ENCODE results near the gene PAQR9. TPM values are rescaled to one million over a fixed set of nuclear protein-coding genes. Genes with fewer than 3 reads are reported as not detected.

PAQR9 gene
- polyA plus RNA-seq, 1 donor (not counting 4 experiments of a cell fraction or from before 2014, with no cell fraction given): not detected

DNA sequence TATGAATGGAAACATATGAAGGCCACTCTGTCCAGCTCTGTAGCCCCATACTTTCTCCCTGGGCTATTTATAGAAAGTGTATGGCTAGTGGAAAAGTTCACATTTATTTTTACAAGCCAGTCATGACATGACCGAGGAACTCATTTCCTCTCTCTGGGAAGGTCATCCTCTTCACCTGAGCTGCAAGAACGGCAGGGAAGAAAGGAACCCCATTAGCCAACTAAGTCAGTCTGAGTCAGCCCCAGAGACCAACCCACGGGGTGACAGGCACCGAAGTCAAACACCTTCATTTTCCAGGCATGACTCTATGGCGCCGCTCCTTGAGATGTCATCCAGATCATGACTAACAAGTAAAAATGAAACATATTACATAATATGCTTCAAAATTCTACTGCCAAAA, 4.8 kb downstream of the PAQR9 start:
- peak; percentile 88 for DNase-seq (ENCODE audit: low read depth, low spot score)
- Histone ChIP-seq H3K4me1 (ENCODE audit: control insufficient read depth, extremely low read depth, insufficient read depth, low read length) (peaks cover 12% of the 10 kb centered on the region), H3K9ac (ENCODE audit: control insufficient read depth, extremely low read depth, insufficient read depth, low read length) (no peak overlapping the region), H3K9me1 (ENCODE audit: control insufficient read depth, extremely low read depth, insufficient read depth, low read length) (no peaks in the 10 kb centered on the region), H3K27ac (ENCODE audit: control insufficient read depth, insufficient read depth, low read length) (no peak overlapping the region), H3K79me2 (ENCODE audit: control insufficient read depth, insufficient read depth, low read length) (no peaks in the 10 kb centered on the region), H3K9me3 (ENCODE audit: control insufficient read depth, low read depth, low read length) (no peaks in the 10 kb centered on the region), H4K20me1 (ENCODE audit: control insufficient read depth, extremely low read depth, insufficient read depth, low read length) (no peaks in the 10 kb centered on the region), H3K4me3 (ENCODE audit: control insufficient read depth in 2 of 3, extremely low read depth in 1 of 3, insufficient read depth in 2 of 3, low read depth in 1 of 3, low read length in 3 of 3) (no peak overlapping the region), H3K36me3 (ENCODE audit: control insufficient read depth in 2 of 2, extremely low read depth in 1 of 2, insufficient read depth in 2 of 2, low read length in 2 of 2) (no peaks in the 10 kb centered on the region), H3K4me2 (ENCODE audit: control insufficient read depth, extremely low read depth, insufficient read depth, low read depth, low read length) (peak overlapping the region; percentile 53), H2AFZ (ENCODE audit: control insufficient read depth, low read length) (no peak overlapping the region), H3K27me3 (ENCODE audit: control insufficient read depth, extremely low read depth, insufficient read depth, low read length) (peaks cover 21% of the 10 kb centered on the region)
- dilution Hi-C loops (cut with MboI; ENCODE audit: extremely low pct_ligation_motif_present, low sequenced_read_pairs): no loop called here
- FAIRE-seq: peak; percentile 97
- TF ChIP-seq, protein P1, sequence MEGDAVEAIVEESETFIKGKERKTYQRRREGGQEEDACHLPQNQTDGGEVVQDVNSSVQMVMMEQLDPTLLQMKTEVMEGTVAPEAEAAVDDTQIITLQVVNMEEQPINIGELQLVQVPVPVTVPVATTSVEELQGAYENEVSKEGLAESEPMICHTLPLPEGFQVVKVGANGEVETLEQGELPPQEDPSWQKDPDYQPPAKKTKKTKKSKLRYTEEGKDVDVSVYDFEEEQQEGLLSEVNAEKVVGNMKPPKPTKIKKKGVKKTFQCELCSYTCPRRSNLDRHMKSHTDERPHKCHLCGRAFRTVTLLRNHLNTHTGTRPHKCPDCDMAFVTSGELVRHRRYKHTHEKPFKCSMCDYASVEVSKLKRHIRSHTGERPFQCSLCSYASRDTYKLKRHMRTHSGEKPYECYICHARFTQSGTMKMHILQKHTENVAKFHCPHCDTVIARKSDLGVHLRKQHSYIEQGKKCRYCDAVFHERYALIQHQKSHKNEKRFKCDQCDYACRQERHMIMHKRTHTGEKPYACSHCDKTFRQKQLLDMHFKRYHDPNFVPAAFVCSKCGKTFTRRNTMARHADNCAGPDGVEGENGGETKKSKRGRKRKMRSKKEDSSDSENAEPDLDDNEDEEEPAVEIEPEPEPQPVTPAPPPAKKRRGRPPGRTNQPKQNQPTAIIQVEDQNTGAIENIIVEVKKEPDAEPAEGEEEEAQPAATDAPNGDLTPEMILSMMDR (optimal IDR thresholded peaks at IDR 0.05 in 1 of 3, IDR thresholded peaks at IDR 0.05 in 1 of 3, conservative IDR thresholded peaks at IDR 0.05 in 1 of 3; ENCODE audit: extremely low read depth in 1 of 3, insufficient read depth in 2 of 3, low read length in 3 of 3): peak in 1 of 3 experiments; percentile 50
- no peak for TF ChIP-seq EZH2 (IDR thresholded peaks at IDR 0.05; ENCODE audit: low read length)

DNA sequence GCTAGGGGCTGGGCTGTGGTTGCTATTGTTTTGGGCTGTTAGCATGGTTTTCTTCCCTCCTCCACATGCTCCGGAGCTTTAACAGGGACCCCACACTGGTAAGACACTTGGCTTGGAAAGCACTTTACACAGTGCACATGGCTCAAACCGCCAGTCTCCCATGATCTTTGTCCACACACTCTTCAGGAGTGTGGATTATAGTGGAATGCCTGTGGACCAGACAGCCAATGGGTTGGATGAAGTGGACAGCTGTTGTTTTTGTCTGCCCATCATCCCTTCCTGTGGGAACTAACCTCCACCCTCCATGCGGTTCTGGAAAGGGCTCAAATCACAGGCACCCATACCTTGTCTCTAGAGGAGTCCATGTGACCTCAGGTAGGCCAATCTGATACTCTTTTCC, 10.0 kb downstream of the PAQR9 start:
- dilution Hi-C loops (cut with MboI; ENCODE audit: extremely low pct_ligation_motif_present, low sequenced_read_pairs): no loop called here
- H3K4me1 ChIP-seq (ENCODE audit: control insufficient read depth, extremely low read depth, insufficient read depth, low read length): peaks cover 4% of the 10 kb centered on the region
- no peak overlapping the region for H3K9ac ChIP-seq (ENCODE audit: control insufficient read depth, extremely low read depth, insufficient read depth, low read length)
- no peaks in the 10 kb centered on the region for H3K79me2 ChIP-seq (ENCODE audit: control insufficient read depth, insufficient read depth, low read length)
- H4K20me1 ChIP-seq (ENCODE audit: control insufficient read depth, extremely low read depth, insufficient read depth, low read length): no peaks in the 10 kb centered on the region
- H2AFZ ChIP-seq (ENCODE audit: control insufficient read depth, low read length): no peak overlapping the region
- FAIRE-seq (no peak), DNase-seq (ENCODE audit: low read depth, low spot score) (no peak)
- no peak overlapping the region for H3K27ac ChIP-seq (ENCODE audit: control insufficient read depth, insufficient read depth, low read length)
- H3K9me3 ChIP-seq (ENCODE audit: control insufficient read depth, low read depth, low read length): no peaks in the 10 kb centered on the region
- no peak overlapping the region for H3K4me3 ChIP-seq (ENCODE audit: control insufficient read depth in 2 of 3, extremely low read depth in 1 of 3, insufficient read depth in 2 of 3, low read depth in 1 of 3, low read length in 3 of 3)
- H3K9me1 ChIP-seq (ENCODE audit: control insufficient read depth, extremely low read depth, insufficient read depth, low read length): no peaks in the 10 kb centered on the region
- TF ChIP-seq EZH2 (IDR thresholded peaks at IDR 0.05; ENCODE audit: low read length): no peak
- TF ChIP-seq, protein P1 (optimal IDR thresholded peaks at IDR 0.05 in 1 of 3, IDR thresholded peaks at IDR 0.05 in 1 of 3, conservative IDR thresholded peaks at IDR 0.05 in 1 of 3; ENCODE audit: extremely low read depth in 1 of 3, insufficient read depth in 2 of 3, low read length in 3 of 3): no peak
- no peaks in the 10 kb centered on the region for H3K27me3 ChIP-seq (ENCODE audit: control insufficient read depth, extremely low read depth, insufficient read depth, low read length)
- H3K36me3 ChIP-seq (ENCODE audit: control insufficient read depth in 2 of 2, extremely low read depth in 1 of 2, insufficient read depth in 2 of 2, low read length in 2 of 2): no peaks in the 10 kb centered on the region
- no peak overlapping the region for H3K4me2 ChIP-seq (ENCODE audit: control insufficient read depth, extremely low read depth, insufficient read depth, low read depth, low read length)

Measured in keratinocyte (primary cell).